Fibroblast of mammary gland (primary cell): ENCODE measurements around the gene FXYD3.
"Not testable (repeated sequence)": the region's sequence is repeated elsewhere in the genome, so short reads cannot be mapped to it uniquely, and the experiment has no call there.

Experiments used
- DNase-seq: peaks from one replicate; pipeline ENCODE4 v3.0.0-alpha.2; 2010; ENCODE audit warnings: low read depth
- H3K4me3 ChIP-seq: 2 replicates; pipeline ENCODE4 v1.5.1; 2011; ENCODE audit warnings: low read depth, mild to moderate bottlenecking, low read length, moderate library complexity; ENCODE audit not compliant: control insufficient read depth
- TF ChIP-seq, protein P1 (sequence below): conservative IDR thresholded peaks from 2 replicates; pipeline ENCODE4 v1.5.1; 2011; ENCODE audit warnings: low read depth, low read length, inconsistent platforms; ENCODE audit not compliant: control insufficient read depth, insufficient read depth

FXYD3 gene

DNA sequence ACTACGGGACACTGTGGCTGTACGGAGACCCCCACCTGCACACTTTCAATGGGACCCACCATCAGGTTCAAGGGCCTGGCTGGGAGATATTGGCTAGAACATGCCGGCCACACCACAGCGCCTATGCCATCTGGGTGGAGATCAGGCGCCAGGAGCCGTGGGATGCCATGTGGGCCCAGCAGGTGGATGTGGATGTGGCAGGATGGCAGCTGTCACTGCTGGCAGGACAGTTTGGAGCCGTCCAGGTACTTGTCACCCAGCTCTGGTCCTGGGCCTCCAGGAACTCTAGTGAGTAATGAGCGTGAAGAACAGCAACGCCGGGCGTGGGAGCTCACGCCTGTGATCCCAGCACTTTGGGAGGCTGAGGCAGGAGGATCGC lies 15.7 kb upstream of the FXYD3 start:
- no peak for DNase-seq
- H3K4me3 ChIP-seq: no peak overlapping the region
- TF ChIP-seq, protein P1, sequence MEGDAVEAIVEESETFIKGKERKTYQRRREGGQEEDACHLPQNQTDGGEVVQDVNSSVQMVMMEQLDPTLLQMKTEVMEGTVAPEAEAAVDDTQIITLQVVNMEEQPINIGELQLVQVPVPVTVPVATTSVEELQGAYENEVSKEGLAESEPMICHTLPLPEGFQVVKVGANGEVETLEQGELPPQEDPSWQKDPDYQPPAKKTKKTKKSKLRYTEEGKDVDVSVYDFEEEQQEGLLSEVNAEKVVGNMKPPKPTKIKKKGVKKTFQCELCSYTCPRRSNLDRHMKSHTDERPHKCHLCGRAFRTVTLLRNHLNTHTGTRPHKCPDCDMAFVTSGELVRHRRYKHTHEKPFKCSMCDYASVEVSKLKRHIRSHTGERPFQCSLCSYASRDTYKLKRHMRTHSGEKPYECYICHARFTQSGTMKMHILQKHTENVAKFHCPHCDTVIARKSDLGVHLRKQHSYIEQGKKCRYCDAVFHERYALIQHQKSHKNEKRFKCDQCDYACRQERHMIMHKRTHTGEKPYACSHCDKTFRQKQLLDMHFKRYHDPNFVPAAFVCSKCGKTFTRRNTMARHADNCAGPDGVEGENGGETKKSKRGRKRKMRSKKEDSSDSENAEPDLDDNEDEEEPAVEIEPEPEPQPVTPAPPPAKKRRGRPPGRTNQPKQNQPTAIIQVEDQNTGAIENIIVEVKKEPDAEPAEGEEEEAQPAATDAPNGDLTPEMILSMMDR: no peak

DNA sequence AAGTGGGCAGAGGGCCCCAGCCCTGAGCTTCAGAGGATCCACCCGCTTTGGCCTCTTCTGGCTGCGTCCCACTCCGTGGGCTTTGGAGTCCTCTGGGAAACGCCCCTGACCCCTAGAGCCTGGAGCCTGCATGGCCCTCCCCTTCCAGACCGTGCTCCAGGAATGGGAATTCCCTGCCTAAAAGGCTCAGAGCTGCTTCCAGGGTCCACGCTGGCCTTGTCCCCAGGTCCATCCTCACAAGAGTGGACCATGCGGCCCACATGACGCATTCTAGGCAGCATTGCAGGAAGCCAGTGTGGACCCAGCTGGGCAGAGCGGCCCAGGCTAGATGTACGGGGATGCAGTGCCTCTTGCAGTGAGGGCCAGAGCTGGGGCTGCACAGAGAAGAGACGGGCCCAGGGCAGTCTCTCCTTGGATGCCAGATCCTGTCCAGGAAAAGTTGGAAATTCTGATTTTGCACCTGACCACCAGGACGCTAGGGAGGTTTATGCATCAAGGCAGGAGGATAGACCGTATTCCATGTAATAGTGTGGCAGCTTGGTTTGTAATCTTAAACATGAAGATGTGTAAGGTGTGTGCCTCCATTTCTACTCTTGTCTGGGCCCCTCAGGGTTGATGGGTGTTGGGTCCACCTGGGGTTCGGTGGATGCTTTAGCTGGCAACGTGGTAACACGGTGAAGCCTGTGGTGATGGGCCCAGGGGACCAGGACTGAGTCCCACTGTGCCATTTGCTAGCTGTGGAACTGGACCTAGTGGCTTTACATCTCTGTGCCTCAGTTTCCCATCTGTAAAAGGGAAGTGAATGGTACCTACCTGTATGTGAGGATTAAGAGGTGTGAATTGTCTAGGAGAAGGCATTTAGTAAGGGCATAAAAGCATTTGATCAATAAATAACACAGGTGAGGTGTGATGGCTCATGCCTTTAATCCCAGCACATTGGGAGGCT lies 14.8 kb upstream of the FXYD3 start:
- TF ChIP-seq, protein P1: no peak
- no peak for DNase-seq
- H3K4me3 ChIP-seq: no peak overlapping the region

DNA sequence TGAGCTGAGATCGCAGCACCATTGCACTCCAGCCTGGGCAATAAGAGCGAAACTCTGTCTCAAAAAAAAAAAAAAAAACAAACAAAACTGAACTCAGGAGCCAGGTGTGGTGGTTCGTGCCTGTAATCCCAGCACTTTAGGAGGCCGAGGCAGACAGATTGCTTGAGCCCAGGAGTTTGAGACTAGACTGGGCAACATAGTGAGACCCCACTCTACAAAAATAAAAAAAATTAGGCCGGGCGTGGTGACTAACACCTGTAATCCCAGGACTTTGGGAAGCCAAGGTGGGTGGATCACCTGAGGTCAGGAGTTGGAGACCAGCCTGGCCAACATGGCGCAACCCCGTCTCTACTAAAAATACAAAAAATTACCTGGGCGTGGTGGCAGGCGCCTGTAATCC lies 13.7 kb upstream of the FXYD3 start:
- DNase-seq, H3K4me3 ChIP-seq: not testable (repeated sequence)

DNA sequence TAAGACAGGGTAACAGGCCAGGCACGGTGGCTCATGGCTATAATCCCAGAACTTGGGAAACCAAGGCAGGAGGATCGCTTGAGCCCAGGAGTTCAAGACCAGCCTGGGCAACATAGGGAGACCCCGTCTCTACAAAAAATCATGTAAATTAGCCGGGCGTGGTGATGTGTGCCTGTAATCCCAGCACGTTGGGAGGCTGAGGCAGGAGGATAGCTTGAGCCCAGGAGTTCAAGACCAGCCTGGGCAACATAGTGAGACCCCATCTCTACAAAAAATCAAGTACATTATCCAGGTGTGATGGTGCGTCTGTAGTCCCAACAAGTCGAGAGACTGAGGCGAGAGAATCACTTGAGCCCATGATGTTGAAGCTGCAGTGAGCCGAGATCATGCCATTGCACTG lies 12.0 kb upstream of the FXYD3 start:
- not testable (repeated sequence) for DNase-seq, H3K4me3 ChIP-seq

DNA sequence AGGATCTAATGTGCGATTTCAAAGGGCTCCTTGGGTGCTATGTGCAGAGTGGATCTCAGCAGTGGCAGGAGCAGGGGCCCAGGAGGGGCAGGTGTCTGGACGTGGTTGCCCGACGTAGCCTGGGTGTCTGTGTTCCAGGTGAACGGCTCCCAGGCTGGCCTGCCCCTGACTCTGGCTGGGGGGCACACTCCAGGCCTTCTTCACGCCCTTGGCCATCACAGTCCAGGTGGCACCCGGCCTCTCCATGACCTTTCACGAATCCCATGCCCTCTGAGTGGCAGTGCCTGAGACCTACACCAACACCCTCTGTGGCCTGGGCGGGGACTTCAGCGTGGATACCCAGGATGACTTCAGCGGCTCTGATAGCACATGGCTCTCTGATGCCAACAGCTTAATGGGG lies 11.3 kb upstream of the FXYD3 start:
- no peak for DNase-seq
- H3K4me3 ChIP-seq: no peak overlapping the region
- TF ChIP-seq, protein P1: no peak

DNA sequence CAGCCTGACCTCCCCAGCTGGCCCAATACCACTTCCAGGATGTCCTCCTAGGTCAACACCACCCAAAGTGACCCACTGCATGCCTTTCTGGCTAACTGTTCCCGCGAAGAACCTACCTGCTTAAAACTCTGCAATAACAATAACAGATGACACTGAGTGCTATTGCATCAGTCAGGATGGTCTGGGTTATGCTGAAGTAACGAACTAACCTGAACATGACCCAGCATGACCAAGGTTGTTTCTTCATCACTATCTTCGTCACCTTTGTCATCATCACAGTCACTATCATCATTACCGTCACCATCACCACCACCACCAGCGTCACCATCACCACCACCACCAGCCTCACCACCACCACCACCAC lies 10.6 kb upstream of the FXYD3 start:
- no peak overlapping the region for H3K4me3 ChIP-seq
- TF ChIP-seq, protein P1: no peak
- DNase-seq: no peak

DNA sequence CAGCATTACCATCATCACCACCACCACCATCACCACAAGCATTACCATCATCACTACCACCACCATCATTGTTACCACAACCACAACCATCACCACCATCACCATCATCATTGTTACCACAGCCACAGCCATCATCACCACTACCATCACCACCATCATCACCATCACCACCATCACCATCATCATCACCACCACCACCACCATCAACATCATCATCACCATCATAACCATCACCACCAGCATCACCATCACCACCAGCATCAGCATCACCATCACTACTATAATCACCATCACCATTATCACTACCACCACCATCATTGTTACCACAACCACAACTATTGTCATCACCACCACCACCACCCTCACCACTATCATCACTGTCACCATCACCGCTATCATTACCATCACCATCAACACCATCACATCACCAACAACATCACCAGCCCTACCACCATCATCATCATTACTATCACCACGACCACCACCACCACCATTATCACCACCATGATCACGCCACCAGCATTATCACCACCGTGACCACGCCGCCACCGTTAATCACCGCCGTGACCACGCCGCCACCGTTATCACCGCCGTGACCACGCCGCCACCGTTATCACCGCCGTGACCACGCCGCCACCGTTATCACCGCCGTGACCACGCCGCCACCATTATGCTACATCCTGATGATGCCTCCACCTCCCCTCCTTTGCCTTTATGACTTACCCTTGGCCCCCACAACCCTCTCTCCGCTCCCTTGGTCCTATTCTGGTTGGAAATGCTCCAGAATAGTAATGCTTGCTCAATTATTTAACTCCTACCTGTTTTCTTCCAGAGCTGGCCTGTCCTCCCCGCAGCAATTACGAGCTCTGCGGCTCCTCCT lies 10.0 kb upstream of the FXYD3 start:
- TF ChIP-seq, protein P1: no peak
- H3K4me3 ChIP-seq: no peak overlapping the region
- DNase-seq: no peak
